ENCODE data around the gene GFRA1. TPM values are rescaled to one million over a fixed set of nuclear protein-coding genes. Genes with fewer than 3 reads are reported as not detected.
A peak's percentile ranks its signal among the peaks of the same experiment; 100 is the strongest.

Gene GFRA1, protein sequence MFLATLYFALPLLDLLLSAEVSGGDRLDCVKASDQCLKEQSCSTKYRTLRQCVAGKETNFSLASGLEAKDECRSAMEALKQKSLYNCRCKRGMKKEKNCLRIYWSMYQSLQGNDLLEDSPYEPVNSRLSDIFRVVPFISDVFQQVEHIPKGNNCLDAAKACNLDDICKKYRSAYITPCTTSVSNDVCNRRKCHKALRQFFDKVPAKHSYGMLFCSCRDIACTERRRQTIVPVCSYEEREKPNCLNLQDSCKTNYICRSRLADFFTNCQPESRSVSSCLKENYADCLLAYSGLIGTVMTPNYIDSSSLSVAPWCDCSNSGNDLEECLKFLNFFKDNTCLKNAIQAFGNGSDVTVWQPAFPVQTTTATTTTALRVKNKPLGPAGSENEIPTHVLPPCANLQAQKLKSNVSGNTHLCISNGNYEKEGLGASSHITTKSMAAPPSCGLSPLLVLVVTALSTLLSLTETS
- polyA plus RNA-seq (2011; rRNA removed) (4.0 and 4.2 TPM in 2 replicates), polyA plus RNA-seq (2017; fragmentation: RNase III; extraction: RNeasy Plus Mini Kit Qiagen cat#74134 plus additional on column Dnase treatment) (9.5 to 15.2 TPM (median 13.2 TPM) in 3 replicates), polyA minus RNA-seq (2011; rRNA and poly(A)+ RNA removed) (4.7 and 6.2 TPM in 2 replicates)
- polyA plus RNA-seq (2012; cell fraction: cytosol; rRNA removed), result 3.9 and 4.9 TPM in 2 replicates
- 8.1 and 9.1 TPM in 2 replicates for polyA plus RNA-seq (2012; cell fraction: nucleus; rRNA removed)

DNA sequence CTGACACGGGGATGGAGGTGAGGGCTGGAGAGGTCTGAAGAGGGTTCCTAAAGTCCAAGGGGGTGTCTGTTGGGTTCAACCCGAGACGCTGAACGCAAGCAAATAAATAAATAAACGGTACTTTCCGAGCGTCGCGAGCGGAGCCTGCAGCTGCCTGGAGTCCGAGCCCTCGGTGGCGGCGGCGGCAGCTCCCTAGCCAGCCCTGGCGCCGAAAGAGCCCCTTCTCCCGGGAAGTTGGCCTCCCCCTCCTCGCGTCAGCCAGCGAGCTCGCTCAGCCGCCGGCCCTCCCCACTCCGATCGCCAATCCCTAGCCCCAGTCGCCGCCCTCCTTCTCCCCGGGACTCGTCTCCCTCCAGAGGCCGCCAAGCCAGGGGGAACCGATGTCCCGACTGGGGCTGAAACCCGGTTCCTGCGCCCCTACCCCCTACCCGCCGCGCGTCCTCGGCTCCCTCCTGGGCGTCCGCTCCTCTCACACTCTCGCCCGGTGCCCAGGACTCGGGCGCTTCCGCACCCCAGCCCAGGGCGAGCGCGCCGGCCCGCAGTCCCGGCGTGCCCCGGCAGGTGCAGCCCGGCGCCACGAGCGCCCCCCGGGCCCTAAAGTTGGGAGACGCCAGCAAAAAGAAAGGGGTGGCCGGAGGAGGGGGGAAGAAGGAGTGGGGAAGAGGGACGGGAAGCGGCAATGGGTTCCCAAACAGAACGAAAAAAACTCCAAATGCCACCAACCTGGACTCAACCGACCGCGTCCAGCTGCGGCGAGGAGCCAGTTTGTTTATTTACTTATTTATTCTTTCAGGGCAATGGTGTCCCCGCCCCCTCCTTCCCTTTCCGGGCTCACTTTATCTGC is at the start of gene GFRA1:
TSS of gene GFRA1 (minus strand) at position 767 of the 844 bp plus-strand sequence. CDS start 1,177 bp downstream, outside the sequence.
- TF ChIP-seq KDM5A (IDR thresholded peaks at IDR 0.05) (no peak), CBX8 (IDR thresholded peaks at IDR 0.05) (peak; percentile 22; the same call in 1 of the 2 replicates), ZC3H11A (IDR thresholded peaks at IDR 0.05) (no peak), HDAC2 (IDR thresholded peaks at IDR 0.05) (no peak), POLR2A (IDR thresholded peaks at IDR 0.05; ENCODE audit: low read length) (no peak)
- TF ChIP-seq, protein P1, sequence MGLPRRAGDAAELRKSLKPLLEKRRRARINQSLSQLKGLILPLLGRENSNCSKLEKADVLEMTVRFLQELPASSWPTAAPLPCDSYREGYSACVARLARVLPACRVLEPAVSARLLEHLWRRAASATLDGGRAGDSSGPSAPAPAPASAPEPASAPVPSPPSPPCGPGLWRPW (IDR thresholded peaks at IDR 0.05), result no peak
- TF ChIP-seq, protein P2, sequence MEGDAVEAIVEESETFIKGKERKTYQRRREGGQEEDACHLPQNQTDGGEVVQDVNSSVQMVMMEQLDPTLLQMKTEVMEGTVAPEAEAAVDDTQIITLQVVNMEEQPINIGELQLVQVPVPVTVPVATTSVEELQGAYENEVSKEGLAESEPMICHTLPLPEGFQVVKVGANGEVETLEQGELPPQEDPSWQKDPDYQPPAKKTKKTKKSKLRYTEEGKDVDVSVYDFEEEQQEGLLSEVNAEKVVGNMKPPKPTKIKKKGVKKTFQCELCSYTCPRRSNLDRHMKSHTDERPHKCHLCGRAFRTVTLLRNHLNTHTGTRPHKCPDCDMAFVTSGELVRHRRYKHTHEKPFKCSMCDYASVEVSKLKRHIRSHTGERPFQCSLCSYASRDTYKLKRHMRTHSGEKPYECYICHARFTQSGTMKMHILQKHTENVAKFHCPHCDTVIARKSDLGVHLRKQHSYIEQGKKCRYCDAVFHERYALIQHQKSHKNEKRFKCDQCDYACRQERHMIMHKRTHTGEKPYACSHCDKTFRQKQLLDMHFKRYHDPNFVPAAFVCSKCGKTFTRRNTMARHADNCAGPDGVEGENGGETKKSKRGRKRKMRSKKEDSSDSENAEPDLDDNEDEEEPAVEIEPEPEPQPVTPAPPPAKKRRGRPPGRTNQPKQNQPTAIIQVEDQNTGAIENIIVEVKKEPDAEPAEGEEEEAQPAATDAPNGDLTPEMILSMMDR (IDR thresholded peaks at IDR 0.05), result peak; percentile 21; the same call in 2 of the 3 replicates
- TF ChIP-seq, protein P3, sequence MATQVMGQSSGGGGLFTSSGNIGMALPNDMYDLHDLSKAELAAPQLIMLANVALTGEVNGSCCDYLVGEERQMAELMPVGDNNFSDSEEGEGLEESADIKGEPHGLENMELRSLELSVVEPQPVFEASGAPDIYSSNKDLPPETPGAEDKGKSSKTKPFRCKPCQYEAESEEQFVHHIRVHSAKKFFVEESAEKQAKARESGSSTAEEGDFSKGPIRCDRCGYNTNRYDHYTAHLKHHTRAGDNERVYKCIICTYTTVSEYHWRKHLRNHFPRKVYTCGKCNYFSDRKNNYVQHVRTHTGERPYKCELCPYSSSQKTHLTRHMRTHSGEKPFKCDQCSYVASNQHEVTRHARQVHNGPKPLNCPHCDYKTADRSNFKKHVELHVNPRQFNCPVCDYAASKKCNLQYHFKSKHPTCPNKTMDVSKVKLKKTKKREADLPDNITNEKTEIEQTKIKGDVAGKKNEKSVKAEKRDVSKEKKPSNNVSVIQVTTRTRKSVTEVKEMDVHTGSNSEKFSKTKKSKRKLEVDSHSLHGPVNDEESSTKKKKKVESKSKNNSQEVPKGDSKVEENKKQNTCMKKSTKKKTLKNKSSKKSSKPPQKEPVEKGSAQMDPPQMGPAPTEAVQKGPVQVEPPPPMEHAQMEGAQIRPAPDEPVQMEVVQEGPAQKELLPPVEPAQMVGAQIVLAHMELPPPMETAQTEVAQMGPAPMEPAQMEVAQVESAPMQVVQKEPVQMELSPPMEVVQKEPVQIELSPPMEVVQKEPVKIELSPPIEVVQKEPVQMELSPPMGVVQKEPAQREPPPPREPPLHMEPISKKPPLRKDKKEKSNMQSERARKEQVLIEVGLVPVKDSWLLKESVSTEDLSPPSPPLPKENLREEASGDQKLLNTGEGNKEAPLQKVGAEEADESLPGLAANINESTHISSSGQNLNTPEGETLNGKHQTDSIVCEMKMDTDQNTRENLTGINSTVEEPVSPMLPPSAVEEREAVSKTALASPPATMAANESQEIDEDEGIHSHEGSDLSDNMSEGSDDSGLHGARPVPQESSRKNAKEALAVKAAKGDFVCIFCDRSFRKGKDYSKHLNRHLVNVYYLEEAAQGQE (IDR thresholded peaks at IDR 0.05), result no peak
- Histone ChIP-seq H3K27ac (peak within 1 kb of the TSS; percentile 57 to 85), H3K4me3 (peak within 1 kb of the TSS; percentile 68), H3K9me3 (no peaks in the 10 kb centered on the region), H3K4me2 (peak within 1 kb of the TSS; percentile 97), H3K4me1 (peaks cover 7% of the 10 kb centered on the region; the same call in 1 of the 3 replicates)
- DNase-seq (ENCODE audit: low read depth in 1 of 2, low spot score in 1 of 2), result peak; percentile 21 to 65
- ChIA-PET POLR2A (no interaction called here), CTCF (interaction anchor here (3.5 kb wide), 1 partner anchor 16 kb away, joined by 14 read pairs; no protein-coding TSS in a partner anchor)
- peak; percentile 71 to 74 for ATAC-seq
- no peak for FAIRE-seq
- 3% methylated on average over 69 of the region's 72 CpGs for WGBS (ENCODE audit: missing lambda C conversion rate)

DNA sequence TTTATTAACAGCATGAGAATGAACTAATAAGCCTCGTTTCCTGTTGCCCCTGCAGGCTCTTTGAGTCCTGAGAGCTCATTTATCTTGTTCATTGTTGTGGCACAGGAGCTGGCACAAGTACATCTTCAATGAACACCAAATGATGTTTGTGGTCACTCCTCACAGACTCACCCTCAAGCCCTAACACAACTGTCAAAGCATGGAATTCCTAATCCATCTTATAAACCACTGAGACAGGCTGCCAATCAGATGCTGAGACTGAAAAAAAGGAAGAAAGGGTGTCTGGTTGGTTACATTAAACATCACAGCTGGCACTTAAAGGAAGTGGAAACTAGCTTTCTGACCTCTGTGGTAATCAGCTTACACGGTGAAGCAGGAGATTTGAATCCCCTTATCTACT is 43.5 kb upstream of the GFRA1 start:
- no peak for FAIRE-seq
- no peak for ATAC-seq
- no peak for DNase-seq (ENCODE audit: low read depth in 1 of 2, low spot score in 1 of 2)
- no peak overlapping the region for H3K4me3 ChIP-seq
- TF ChIP-seq KDM5A (IDR thresholded peaks at IDR 0.05) (no peak), HOXB5 (CRISPR knock-in tag; IDR thresholded peaks at IDR 0.05) (no peak), RCOR1 (IDR thresholded peaks at IDR 0.05; ENCODE audit: low read depth, low read length) (no peak)
- TF ChIP-seq, protein P4, sequence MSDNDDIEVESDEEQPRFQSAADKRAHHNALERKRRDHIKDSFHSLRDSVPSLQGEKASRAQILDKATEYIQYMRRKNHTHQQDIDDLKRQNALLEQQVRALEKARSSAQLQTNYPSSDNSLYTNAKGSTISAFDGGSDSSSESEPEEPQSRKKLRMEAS (IDR thresholded peaks at IDR 0.05), result no peak
- TF ChIP-seq, protein P5, sequence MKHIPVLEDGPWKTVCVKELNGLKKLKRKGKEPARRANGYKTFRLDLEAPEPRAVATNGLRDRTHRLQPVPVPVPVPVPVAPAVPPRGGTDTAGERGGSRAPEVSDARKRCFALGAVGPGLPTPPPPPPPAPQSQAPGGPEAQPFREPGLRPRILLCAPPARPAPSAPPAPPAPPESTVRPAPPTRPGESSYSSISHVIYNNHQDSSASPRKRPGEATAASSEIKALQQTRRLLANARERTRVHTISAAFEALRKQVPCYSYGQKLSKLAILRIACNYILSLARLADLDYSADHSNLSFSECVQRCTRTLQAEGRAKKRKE (CRISPR knock-in tag; IDR thresholded peaks at IDR 0.05; ENCODE audit: low read depth), result no peak
- ChIA-PET POLR2A (no interaction called here), CTCF (interaction anchor here (1.0 kb wide), 1 partner anchor 11 kb away, joined by 3 read pairs; no protein-coding TSS in a partner anchor)
- no peak overlapping the region for H3K4me2 ChIP-seq
- no peaks in the 10 kb centered on the region for H3K4me1 ChIP-seq
- H3K9me3 ChIP-seq, result no peaks in the 10 kb centered on the region
- 12% methylated on average over 2 of the region's 2 CpGs for WGBS (ENCODE audit: missing lambda C conversion rate)
- H3K27ac ChIP-seq, result no peak overlapping the region
